ENCODE measurements around the gene LYPD1.

DNA sequence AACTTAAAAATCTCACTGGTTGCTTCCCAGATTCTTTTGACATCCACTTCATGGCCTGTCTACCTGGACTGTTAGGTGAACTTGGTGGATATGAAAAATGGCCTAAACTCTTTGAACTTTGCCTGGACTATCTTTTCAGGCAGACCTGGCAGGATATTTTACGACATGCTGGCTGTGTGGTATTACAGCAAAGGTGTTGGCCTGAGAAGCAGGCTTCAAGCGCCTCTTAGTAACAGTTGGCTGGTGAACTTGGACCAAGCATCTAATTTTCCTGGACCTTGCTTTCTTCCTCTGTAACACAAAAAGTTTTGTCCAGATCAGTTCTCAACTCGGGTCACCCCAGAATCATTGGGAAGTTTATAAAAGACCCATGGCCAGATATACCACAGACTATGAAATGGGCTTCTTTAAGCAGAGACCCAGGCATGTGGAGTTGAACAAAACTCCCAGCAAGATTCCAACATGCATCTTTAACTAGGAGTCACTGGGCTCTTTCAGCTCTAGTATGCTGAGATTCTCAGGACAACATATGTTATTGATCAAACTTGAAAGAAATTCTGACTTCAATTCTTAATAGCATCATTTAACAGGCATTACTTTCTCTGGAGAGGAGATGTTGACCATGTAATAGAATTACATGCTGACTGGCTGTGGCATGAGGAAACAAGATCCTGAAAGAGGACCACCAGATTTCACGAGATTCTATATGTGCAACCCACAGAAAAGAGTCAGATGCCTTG lies 4.4 kb downstream of the LYPD1 start:
- no peak for TF ChIP-seq ZNF274 (IDR thresholded peaks at IDR 0.05; ENCODE audit: low read depth, low read length)
- TF ChIP-seq YY1 (IDR thresholded peaks at IDR 0.05; ENCODE audit: insufficient read depth, insufficient read length): no peak
- no peak for TF ChIP-seq SUZ12 (IDR thresholded peaks at IDR 0.05; ENCODE audit: extremely low read depth, insufficient read depth, insufficient read length)
